WTC11 (cell line): ENCODE results near the gene ACOT4.

Experiments used
- ATF3 ChIP-seq: sonication (generic); formaldehyde crosslinking; conservative IDR thresholded peaks from 2 replicates; pipeline ENCODE4 v1.8.1; 2022; ENCODE audit warnings: mild to moderate bottlenecking, missing genetic modification reagents
- CTCF ChIP-seq: fragments of 200-600 bp; IDR thresholded peaks from 2 replicates; pipeline ENCODE4 v1.8.0; 2022; ENCODE audit warnings: antibody characterized with exemption
- E2F1 ChIP-seq: sonication (generic); formaldehyde crosslinking; IDR thresholded peaks from 2 replicates; pipeline ENCODE4 v1.8.0; 2022; ENCODE audit warnings: mild to moderate bottlenecking, missing genetic modification reagents
- FOXK1 ChIP-seq: sonication (generic); formaldehyde crosslinking; IDR thresholded peaks from 2 replicates; pipeline ENCODE4 v1.8.0; 2022; ENCODE audit warnings: mild to moderate bottlenecking, moderate library complexity, missing genetic modification reagents
- FOXP1 ChIP-seq: sonication (generic); formaldehyde crosslinking; IDR thresholded peaks from 2 replicates; pipeline ENCODE4 v1.8.0; 2022; ENCODE audit warnings: missing genetic modification reagents, mild to moderate bottlenecking, moderate library complexity, borderline replicate concordance
- NFATC4 ChIP-seq: fragments of 250-450 bp; sonication (Bioruptor Pico); IDR thresholded peaks from 2 replicates; pipeline ENCODE4 v1.9.0; 2021; ENCODE audit warnings: mild to moderate bottlenecking
- RORB ChIP-seq: fragments of 250-450 bp; sonication (Bioruptor Pico); IDR thresholded peaks from 2 replicates; pipeline ENCODE4 v1.9.0; 2021; ENCODE audit warnings: mild to moderate bottlenecking
- SP1 ChIP-seq: sonication (generic); formaldehyde crosslinking; conservative IDR thresholded peaks from 2 replicates; pipeline ENCODE4 v1.8.1; 2022; ENCODE audit warnings: missing genetic modification reagents
- TCF7 ChIP-seq: sonication (generic); formaldehyde crosslinking; IDR thresholded peaks from 2 replicates; pipeline ENCODE4 v1.8.0; 2022; ENCODE audit warnings: mild to moderate bottlenecking, low read depth, missing genetic modification reagents, moderate library complexity
- ZNF416 ChIP-seq: fragments of 250-450 bp; sonication (Bioruptor Pico); IDR thresholded peaks from 2 replicates; pipeline ENCODE4 v1.9.0; 2021; ENCODE audit warnings: mild to moderate bottlenecking, inconsistent platforms
- ZNF512 ChIP-seq: sonication (generic); formaldehyde crosslinking; IDR thresholded peaks from 2 replicates; pipeline ENCODE4 v1.8.1; 2022; ENCODE audit warnings: missing genetic modification reagents, borderline replicate concordance

GRCh38 chr14:73645248-73645610 lies 53.6 kb downstream of the ACOT4 start:
- TF ChIP-seq FOXK1 (no peak), SP1 (CRISPR knock-in tag) (no peak), FOXP1 (CRISPR knock-in tag) (no peak), RORB (CRISPR knock-in tag) (no peak), ATF3 (CRISPR knock-in tag) (no peak), NFATC4 (no peak), ZNF512 (CRISPR knock-in tag) (no peak), ZNF416 (CRISPR knock-in tag) (no peak), TCF7 (CRISPR knock-in tag) (no peak), E2F1 (no peak), CTCF (no peak)
